Right atrium auricular region (tissue), 2 donors: ENCODE measurements around the gene LDHAL6B. TPM values are rescaled to one million over a fixed set of nuclear protein-coding genes. Genes with fewer than 3 reads are reported as not detected.
"Not testable (repeated sequence)": the region's sequence is repeated elsewhere in the genome, so short reads cannot be mapped to it uniquely, and the experiment has no call there.

Experiments used
- DNase-seq: peaks from one replicate; pipeline ENCODE4 v3.0.0-alpha.2; 2019; ENCODE audit warnings: low spot score
- H3K27ac ChIP-seq, 2 donors: fragments of 200-600 bp; sonication (generic); 1 replicate in 1 of 2; 2 replicates in 1 of 2; pipeline ENCODE4 v1.5.1; 2016 to 2019
- H3K27me3 ChIP-seq, 2 donors: fragments of 200-600 bp; sonication (generic); one replicate each; pipeline versions ENCODE4 v1.5.1 to v1.6.0; 2017 to 2019
- H3K36me3 ChIP-seq: fragments of 200-600 bp; sonication (generic); one replicate; pipeline ENCODE4 v1.5.1; 2016
- H3K4me1 ChIP-seq, 2 donors: fragments of 200-600 bp; sonication (generic); one replicate each; pipeline versions ENCODE4 v1.5.1 to v1.6.0; 2017 to 2019
- H3K4me3 ChIP-seq, 2 donors: fragments of 200-600 bp; sonication (generic); 1 replicate in 1 of 2; 2 replicates in 1 of 2; pipeline ENCODE4 v1.5.1; 2017 to 2019; ENCODE audit warnings: mild to moderate bottlenecking in 1 of 2, moderate library complexity in 1 of 2
- H3K9me3 ChIP-seq, 2 donors: fragments of 200-600 bp; sonication (generic); one replicate each; pipeline ENCODE4 v1.5.1; 2019
- total RNA-seq, 2 donors: library from RNA; depleted of rRNA; stranded (reverse); fragments of >200 nt; gene quantifications; one replicate each; pipeline ENCODE4 v1.1.0, GENCODE V29; 2016
- TF ChIP-seq, protein P1 (sequence below), 2 donors: fragments of 200-600 bp; sonication (generic); IDR thresholded peaks; one replicate each; pipeline ENCODE4 v1.5.1; 2019; ENCODE audit warnings: antibody characterized with exemption in 2 of 2

Gene LDHAL6B
- total RNA-seq, 2 donors from 2014 or later, result not detected

DNA sequence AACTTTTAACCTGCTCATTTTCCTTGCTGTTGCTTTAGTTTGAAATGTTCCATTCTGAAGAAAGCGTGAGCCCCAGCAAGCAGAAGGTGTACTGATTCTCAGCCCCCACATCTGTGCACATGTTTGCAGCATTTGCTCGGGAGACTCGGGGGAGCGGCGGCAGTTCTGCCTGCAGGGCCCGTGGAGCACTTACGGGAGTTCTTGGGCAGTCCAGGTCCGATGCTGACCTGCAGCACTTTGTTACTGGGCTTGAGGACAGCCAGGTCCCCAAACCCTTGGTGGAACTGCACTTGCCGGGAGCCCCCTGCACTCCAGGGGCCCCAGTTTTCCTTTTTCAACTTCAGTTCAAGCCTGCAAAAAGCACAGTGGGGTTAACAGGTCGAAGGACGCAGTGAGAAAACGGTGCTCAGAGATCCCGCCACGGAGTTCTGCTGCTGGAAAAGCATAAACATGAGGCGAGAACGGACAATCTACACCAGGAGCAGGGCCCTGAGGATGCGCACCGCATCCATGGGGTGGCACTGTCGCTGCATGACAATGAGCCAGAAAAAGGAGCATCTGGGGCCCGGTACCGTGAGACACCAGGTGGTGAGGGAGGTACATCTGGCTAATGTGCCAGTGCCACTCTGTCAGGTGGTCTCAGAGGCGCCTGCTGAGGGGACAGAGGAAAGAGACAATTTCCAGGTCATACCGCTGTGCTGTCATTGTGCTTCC, 45.6 kb upstream of the LDHAL6B start:
- no peak for DNase-seq
- H3K27me3 ChIP-seq, result no peaks in the 10 kb centered on the region
- H3K9me3 ChIP-seq, result no peaks in the 10 kb centered on the region
- H3K4me1 ChIP-seq, result no peaks in the 10 kb centered on the region
- no peak overlapping the region for H3K27ac ChIP-seq
- TF ChIP-seq, protein P1, sequence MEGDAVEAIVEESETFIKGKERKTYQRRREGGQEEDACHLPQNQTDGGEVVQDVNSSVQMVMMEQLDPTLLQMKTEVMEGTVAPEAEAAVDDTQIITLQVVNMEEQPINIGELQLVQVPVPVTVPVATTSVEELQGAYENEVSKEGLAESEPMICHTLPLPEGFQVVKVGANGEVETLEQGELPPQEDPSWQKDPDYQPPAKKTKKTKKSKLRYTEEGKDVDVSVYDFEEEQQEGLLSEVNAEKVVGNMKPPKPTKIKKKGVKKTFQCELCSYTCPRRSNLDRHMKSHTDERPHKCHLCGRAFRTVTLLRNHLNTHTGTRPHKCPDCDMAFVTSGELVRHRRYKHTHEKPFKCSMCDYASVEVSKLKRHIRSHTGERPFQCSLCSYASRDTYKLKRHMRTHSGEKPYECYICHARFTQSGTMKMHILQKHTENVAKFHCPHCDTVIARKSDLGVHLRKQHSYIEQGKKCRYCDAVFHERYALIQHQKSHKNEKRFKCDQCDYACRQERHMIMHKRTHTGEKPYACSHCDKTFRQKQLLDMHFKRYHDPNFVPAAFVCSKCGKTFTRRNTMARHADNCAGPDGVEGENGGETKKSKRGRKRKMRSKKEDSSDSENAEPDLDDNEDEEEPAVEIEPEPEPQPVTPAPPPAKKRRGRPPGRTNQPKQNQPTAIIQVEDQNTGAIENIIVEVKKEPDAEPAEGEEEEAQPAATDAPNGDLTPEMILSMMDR (IDR thresholded peaks at IDR 0.05), result peak in 1 of 2 donors; percentile 44
- H3K36me3 ChIP-seq, result peaks cover 55% of the 10 kb centered on the region
- H3K4me3 ChIP-seq, result no peak overlapping the region

DNA sequence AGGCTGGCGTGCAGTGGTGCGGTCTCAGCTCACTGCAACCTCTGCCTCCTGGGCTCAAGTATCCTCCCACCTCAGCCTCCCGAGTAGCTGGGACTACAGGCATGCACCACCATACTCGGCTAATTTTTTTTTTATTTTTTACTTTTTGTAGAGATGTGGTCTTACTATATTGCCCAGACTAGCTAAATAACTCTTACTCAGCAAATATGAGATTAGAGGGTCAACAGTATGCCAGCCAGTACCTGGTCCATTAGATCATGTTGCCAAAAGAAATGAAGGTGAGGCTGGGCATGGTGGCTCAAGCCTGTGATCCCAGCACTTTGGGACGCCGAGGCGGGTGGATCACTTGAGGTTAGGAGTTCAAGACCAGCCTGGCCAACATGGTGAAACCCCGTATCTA, 44.6 kb upstream of the LDHAL6B start:
- H3K4me3 ChIP-seq, H3K27ac ChIP-seq, DNase-seq, H3K27me3 ChIP-seq, H3K4me1 ChIP-seq, H3K9me3 ChIP-seq: not testable (repeated sequence)
- H3K36me3 ChIP-seq, result peaks cover 46% of the 10 kb centered on the region

DNA sequence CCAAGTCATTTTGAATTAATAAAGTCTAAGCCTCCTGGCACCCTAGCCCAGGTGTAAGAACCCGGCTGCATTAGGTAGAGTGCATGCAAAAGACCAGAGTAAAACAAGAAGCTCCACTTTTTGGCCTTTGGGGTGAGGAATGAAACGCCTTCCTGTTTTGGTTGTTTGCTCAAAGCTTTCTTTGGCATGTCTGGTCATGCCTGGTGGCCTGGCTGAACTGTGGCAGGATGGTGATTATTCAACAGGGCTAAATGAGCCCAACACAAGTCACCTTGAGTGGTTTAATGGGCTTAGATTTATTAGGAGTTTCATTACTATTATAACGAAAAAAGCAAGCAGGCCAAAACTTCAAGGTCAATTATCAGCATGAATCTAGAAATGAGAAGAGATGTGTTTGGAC, 40.9 kb upstream of the LDHAL6B start:
- peaks cover 18% of the 10 kb centered on the region for H3K36me3 ChIP-seq

DNA sequence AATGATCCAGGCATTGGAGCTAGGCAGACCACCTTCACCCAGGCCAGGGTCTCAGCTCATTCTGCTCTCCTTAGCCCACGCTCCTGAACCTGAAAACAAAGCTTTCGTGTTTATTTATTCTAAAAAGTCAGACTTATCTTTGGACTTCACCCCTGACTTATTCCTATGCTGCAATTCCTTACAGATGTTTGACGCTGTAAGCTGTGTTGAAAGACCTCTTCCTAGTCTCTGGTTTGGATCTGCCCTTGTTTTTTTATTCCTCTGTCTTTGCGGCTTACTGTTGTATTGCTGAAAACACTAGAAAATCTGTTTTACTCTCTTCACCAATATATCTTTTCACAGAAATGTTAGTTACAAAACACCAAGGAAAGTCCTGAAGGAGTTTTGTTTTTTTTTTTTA, 40.5 kb upstream of the LDHAL6B start:
- H3K4me1 ChIP-seq, result peaks cover 0 to 15% of the 10 kb centered on the region in 2 donors
- H3K27ac ChIP-seq, result no peak overlapping the region
- H3K27me3 ChIP-seq, result no peaks in the 10 kb centered on the region
- peaks cover 17% of the 10 kb centered on the region for H3K36me3 ChIP-seq
- no peaks in the 10 kb centered on the region for H3K9me3 ChIP-seq
- DNase-seq, result no peak
- TF ChIP-seq, protein P1 (IDR thresholded peaks at IDR 0.05), result no peak
- H3K4me3 ChIP-seq, result no peak overlapping the region

More for the DNA sequence above, 40.9 kb upstream of the LDHAL6B start:
- TF ChIP-seq, protein P1 (IDR thresholded peaks at IDR 0.05), result no peak
- Histone ChIP-seq H3K9me3 (no peaks in the 10 kb centered on the region), H3K27ac (no peak overlapping the region), H3K4me3 (no peak overlapping the region), H3K27me3 (no peaks in the 10 kb centered on the region), H3K4me1 (peaks cover 0 to 11% of the 10 kb centered on the region in 2 donors)
- DNase-seq, result no peak

DNA sequence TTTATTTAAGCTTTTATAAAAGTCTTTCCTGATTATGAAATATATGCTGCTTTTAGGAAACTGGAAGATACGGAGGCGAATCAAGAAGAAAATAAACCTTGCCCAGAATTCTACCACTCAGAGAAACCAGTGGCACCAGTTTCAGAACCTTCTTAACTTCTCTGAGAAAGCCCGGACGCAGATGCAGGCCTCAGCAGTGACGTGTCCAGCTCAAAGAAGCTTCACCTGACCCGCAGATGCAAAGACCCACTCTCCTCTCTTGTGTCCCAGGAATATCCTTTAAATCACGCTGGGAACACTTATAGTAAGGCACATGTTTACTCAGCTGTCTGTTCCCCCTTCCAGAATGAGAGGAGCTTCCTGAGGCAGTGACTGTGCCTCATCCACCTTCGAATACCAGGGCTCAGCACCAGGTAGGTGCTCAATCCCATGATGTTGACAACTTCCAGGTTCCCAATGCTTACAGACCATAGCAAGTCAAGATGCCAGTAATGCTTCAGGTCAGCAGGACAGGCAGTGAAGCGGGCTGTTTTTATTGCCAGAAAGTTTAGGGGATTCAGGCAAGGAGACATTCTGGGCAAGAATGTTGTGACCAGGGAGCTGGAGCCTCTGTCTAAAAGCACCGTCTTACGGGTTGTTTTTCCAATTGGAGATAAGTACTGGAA, 39.9 kb upstream of the LDHAL6B start:
- peaks cover 0 to 16% of the 10 kb centered on the region in 2 donors for H3K4me1 ChIP-seq
- DNase-seq, result no peak
- no peak overlapping the region for H3K4me3 ChIP-seq
- H3K27ac ChIP-seq, result no peak overlapping the region
- H3K27me3 ChIP-seq, result no peaks in the 10 kb centered on the region
- TF ChIP-seq, protein P1 (IDR thresholded peaks at IDR 0.05), result no peak
- no peaks in the 10 kb centered on the region for H3K9me3 ChIP-seq
- H3K36me3 ChIP-seq, result peaks cover 17% of the 10 kb centered on the region

DNA sequence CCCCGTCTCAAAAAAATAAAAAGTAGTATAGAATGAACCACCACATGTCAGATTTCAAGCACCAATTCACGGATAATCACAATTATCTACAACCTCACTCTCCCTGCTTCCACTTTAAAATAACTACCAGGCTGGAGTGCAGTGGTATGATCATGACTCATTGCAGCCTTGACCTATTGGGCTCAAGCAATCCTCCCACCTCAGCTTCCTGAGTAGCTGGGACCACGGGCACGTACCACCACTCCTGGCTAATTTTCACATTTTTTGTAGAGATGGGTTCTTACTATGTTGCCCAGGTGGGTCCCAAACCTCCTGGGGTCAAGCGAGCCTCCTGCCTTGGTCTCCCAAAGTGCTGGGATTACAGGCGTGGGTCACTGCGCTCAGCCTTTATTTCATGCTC, 38.1 kb upstream of the LDHAL6B start:
- DNase-seq, result no peak
- peaks cover 15% of the 10 kb centered on the region for H3K36me3 ChIP-seq
- H3K27me3 ChIP-seq, result no peaks in the 10 kb centered on the region
- H3K9me3 ChIP-seq, result no peaks in the 10 kb centered on the region
- peaks cover 0 to 16% of the 10 kb centered on the region in 2 donors for H3K4me1 ChIP-seq
- H3K4me3 ChIP-seq, result no peak overlapping the region
- H3K27ac ChIP-seq, result peak overlapping the region; percentile 46 to 74
- TF ChIP-seq, protein P1 (IDR thresholded peaks at IDR 0.05), result no peak
